ENCODE results near the gene ATP2B2.

- TF ChIP-seq EP300 (IDR thresholded peaks at IDR 0.05) (no peak), CTCF (IDR thresholded peaks at IDR 0.05) (no peak), POLR2AphosphoS5 (IDR thresholded peaks at IDR 0.05) (no peak), POLR2A (IDR thresholded peaks at IDR 0.05) (no peak)
Observed at GRCh38 chr3:10554236-10554611, 48.8 kb upstream of the ATP2B2 start.
